Hepatocyte (in vitro differentiated cells): ENCODE results near the gene AIRE. TPM values are rescaled to one million over a fixed set of nuclear protein-coding genes. Genes with fewer than 3 reads are reported as not detected.

ENCODE experiments used
- DNase-seq: peaks from one replicate; pipeline ENCODE4 v3.0.0-alpha.2; 2016; ENCODE audit warnings: low spot score
- H2AFZ ChIP-seq: fragments of 200-600 bp; sonication (generic); 2 replicates; pipeline ENCODE4 v1.6.0; 2016; ENCODE audit warnings: antibody characterized with exemption, mild to moderate bottlenecking
- H3K27ac ChIP-seq: fragments of 200-600 bp; sonication (generic); 2 replicates; pipeline ENCODE4 v1.5.1; 2016; ENCODE audit warnings: mild to moderate bottlenecking
- H3K27me3 ChIP-seq: fragments of 200-600 bp; sonication (generic); 2 replicates; pipeline ENCODE4 v1.6.1; 2016
- H3K36me3 ChIP-seq: fragments of 200-600 bp; sonication (generic); replicated peaks from 2 replicates; pipeline ENCODE4 v1.5.1; 2016; ENCODE audit warnings: low read depth; ENCODE audit not compliant: insufficient read depth
- H3K4me1 ChIP-seq: fragments of 200-600 bp; sonication (generic); 2 replicates; pipeline ENCODE4 v1.5.1; 2016; ENCODE audit warnings: mild to moderate bottlenecking, moderate library complexity; ENCODE audit not compliant: insufficient read depth
- H3K4me2 ChIP-seq: fragments of 200-600 bp; sonication (generic); 2 replicates; pipeline ENCODE4 v1.6.0; 2016
- H3K4me3 ChIP-seq: fragments of 200-600 bp; sonication (generic); 2 replicates; pipeline ENCODE4 v1.5.1; 2016; ENCODE audit warnings: mild to moderate bottlenecking
- H3K79me2 ChIP-seq: fragments of 200-600 bp; sonication (generic); 2 replicates; pipeline ENCODE4 v1.6.0; 2017; ENCODE audit warnings: mild to moderate bottlenecking
- H3K9me2 ChIP-seq: fragments of 200-600 bp; sonication (generic); replicated peaks from 2 replicates; pipeline ENCODE4 v1.6.0; 2017; ENCODE audit warnings: mild to moderate bottlenecking; ENCODE audit not compliant: insufficient read depth
- H3K9me3 ChIP-seq: fragments of 200-600 bp; sonication (generic); 2 replicates; pipeline ENCODE4 v1.5.1; 2016; ENCODE audit warnings: low read depth, mild to moderate bottlenecking
- H4K20me1 ChIP-seq: fragments of 200-600 bp; sonication (generic); 2 replicates; pipeline ENCODE4 v1.6.0; 2016; ENCODE audit warnings: mild to moderate bottlenecking; ENCODE audit not compliant: insufficient read depth, poor library complexity, severe bottlenecking
- CTCF ChIP-seq: fragments of 200-600 bp; sonication (generic); IDR thresholded peaks from 2 replicates; pipeline ENCODE4 v1.5.1; 2016; ENCODE audit warnings: antibody characterized with exemption, mild to moderate bottlenecking; ENCODE audit not compliant: poor library complexity
- EZH2 ChIP-seq: fragments of 200-600 bp; sonication (generic); IDR thresholded peaks from 2 replicates; pipeline ENCODE4 v1.6.1; 2016; ENCODE audit warnings: antibody characterized with exemption, mild to moderate bottlenecking, borderline replicate concordance
- EZH2phosphoT487 ChIP-seq: fragments of 200-600 bp; sonication (generic); IDR thresholded peaks from one replicate; pipeline ENCODE4 v1.6.1; 2018; ENCODE audit warnings: antibody characterized with exemption, mild to moderate bottlenecking, low read depth, moderate library complexity; ENCODE audit not compliant: unreplicated experiment, severe bottlenecking
- WGBS: methylation state at CpG from one replicate; pipeline ENCODE4 v1.1.6; 2016; ENCODE audit warnings: low lambda C conversion rate; ENCODE audit errors: missing lambda C conversion rate; 5-methylcytosine and 5-hydroxymethylcytosine counted together
- polyA plus RNA-seq: library from polyadenylated mRNA; unstranded; fragments of >200 nt; fragmentation: Nextera tagmentation; extraction: Ambion mirVana; gene quantifications from 2 replicates; pipeline ENCODE4 v1.2.1, GENCODE V29; 2016
- total RNA-seq: library from RNA; depleted of rRNA; stranded (reverse); fragments of >200 nt; gene quantifications from 2 replicates; pipeline ENCODE4 v1.2.3, GENCODE V29; 2014

AIRE gene
- total and polyA plus RNA-seq, 2 experiments from 2014 or later = 0.42 to 1.00 TPM

- H4K20me1 ChIP-seq = no peaks in the 10 kb centered on the region
- H3K36me3 ChIP-seq = no peaks in the 10 kb centered on the region
- no peak overlapping the region for H2AFZ ChIP-seq
- WGBS = 86% methylated on average over 23 of the region's 24 CpGs
- TF ChIP-seq CTCF (no peak), EZH2phosphoT487 (no peak), EZH2 (no peak)
- H3K4me1 ChIP-seq = no peaks in the 10 kb centered on the region
- no peak overlapping the region for H3K4me3 ChIP-seq
- DNase-seq = no peak
- no peak overlapping the region for H3K27ac ChIP-seq
- H3K79me2 ChIP-seq = no peaks in the 10 kb centered on the region
- H3K9me3 ChIP-seq = no peaks in the 10 kb centered on the region
- H3K27me3 ChIP-seq = no peaks in the 10 kb centered on the region
- H3K4me2 ChIP-seq = no peak overlapping the region
- no peaks in the 10 kb centered on the region for H3K9me2 ChIP-seq
Observed at GRCh38 chr21:44289381-44290010, 3.8 kb downstream of the AIRE start.

- no peaks in the 10 kb centered on the region for H3K9me3 ChIP-seq
- H4K20me1 ChIP-seq = no peaks in the 10 kb centered on the region
- 85% methylated on average over 16 of the region's 16 CpGs for WGBS
- H3K27me3 ChIP-seq = no peaks in the 10 kb centered on the region
- H3K4me3 ChIP-seq = no peak overlapping the region
- TF ChIP-seq EZH2phosphoT487 (no peak), EZH2 (no peak), CTCF (no peak)
- no peak overlapping the region for H2AFZ ChIP-seq
- H3K4me2 ChIP-seq = no peak overlapping the region
- no peaks in the 10 kb centered on the region for H3K9me2 ChIP-seq
- H3K79me2 ChIP-seq = no peaks in the 10 kb centered on the region
- no peaks in the 10 kb centered on the region for H3K36me3 ChIP-seq
- DNase-seq = no peak
- H3K4me1 ChIP-seq = no peaks in the 10 kb centered on the region
- no peak overlapping the region for H3K27ac ChIP-seq
Observed at GRCh38 chr21:44290327-44291077, 4.8 kb downstream of the AIRE start.

GRCh38 chr21:44291078-44291935 is 5.6 kb downstream of the AIRE start:
- Histone ChIP-seq H3K9me2 (no peaks in the 10 kb centered on the region), H3K4me2 (no peak overlapping the region), H3K4me1 (no peaks in the 10 kb centered on the region), H3K36me3 (no peaks in the 10 kb centered on the region), H4K20me1 (no peaks in the 10 kb centered on the region), H3K9me3 (no peaks in the 10 kb centered on the region), H3K79me2 (no peaks in the 10 kb centered on the region), H3K27me3 (no peaks in the 10 kb centered on the region), H3K27ac (no peak overlapping the region), H3K4me3 (no peak overlapping the region), H2AFZ (no peak overlapping the region)
- TF ChIP-seq CTCF = no peak
- no peak for TF ChIP-seq EZH2phosphoT487
- no peak for TF ChIP-seq EZH2
- no peak for DNase-seq
- WGBS = 89% methylated on average over 24 of the region's 33 CpGs
